Prostate gland (tissue), 2 donors: ENCODE results near the gene ARPIN.

ENCODE experiments used
- POLR2A ChIP-seq: fragments of 450-650 bp; IDR thresholded peaks from one replicate; pipeline ENCODE4 v1.6.1; 2016; ENCODE audit warnings: antibody characterized with exemption, mild to moderate bottlenecking
- POLR2AphosphoS5 ChIP-seq: sonication (generic); formaldehyde crosslinking; IDR thresholded peaks from one replicate; pipeline ENCODE4 v1.6.1; 2017; ENCODE audit warnings: antibody characterized with exemption
- TF ChIP-seq, protein P1 (sequence below), 4 experiments: fragments of 200-600 bp in 2 of 4; fragments of 450-650 bp in 2 of 4; sonication (generic) in 2 of 4; IDR thresholded peaks; 1 replicate in 3 of 4; 2 replicates in 1 of 4; pipeline ENCODE4 v1.5.1; 2016 to 2019; ENCODE audit warnings: antibody characterized with exemption in 4 of 4, mild to moderate bottlenecking in 2 of 4, moderate library complexity in 2 of 4

DNA sequence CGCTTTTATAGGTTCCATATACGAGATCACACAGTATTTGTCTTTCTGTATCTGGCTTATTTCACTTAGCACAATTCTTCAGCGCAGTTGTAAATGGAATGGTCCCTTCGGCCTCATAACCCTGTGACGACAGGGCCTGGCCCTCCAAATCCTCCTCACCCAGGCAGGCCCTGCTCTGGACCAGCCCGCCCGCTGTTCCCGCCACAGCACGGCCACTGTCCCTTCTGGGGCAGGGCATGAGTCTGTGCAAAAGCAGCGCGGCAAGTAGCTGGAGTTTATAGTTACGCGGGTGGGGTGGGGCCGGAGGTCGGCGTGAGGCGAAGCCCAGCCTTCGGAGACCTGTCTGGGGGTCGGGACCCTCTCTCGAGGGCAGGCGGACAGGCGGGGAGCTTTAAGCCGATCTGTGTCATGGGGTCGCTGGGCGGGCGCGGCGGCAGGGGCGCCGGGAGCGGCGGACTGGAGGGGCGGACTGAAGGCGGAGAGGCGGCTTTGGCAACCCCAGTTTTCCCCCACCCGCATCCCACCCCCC is 543 bp downstream of the ARPIN start:
- TF ChIP-seq, protein P1, sequence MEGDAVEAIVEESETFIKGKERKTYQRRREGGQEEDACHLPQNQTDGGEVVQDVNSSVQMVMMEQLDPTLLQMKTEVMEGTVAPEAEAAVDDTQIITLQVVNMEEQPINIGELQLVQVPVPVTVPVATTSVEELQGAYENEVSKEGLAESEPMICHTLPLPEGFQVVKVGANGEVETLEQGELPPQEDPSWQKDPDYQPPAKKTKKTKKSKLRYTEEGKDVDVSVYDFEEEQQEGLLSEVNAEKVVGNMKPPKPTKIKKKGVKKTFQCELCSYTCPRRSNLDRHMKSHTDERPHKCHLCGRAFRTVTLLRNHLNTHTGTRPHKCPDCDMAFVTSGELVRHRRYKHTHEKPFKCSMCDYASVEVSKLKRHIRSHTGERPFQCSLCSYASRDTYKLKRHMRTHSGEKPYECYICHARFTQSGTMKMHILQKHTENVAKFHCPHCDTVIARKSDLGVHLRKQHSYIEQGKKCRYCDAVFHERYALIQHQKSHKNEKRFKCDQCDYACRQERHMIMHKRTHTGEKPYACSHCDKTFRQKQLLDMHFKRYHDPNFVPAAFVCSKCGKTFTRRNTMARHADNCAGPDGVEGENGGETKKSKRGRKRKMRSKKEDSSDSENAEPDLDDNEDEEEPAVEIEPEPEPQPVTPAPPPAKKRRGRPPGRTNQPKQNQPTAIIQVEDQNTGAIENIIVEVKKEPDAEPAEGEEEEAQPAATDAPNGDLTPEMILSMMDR (IDR thresholded peaks at IDR 0.05), result no peak
- TF ChIP-seq POLR2A, result peak; percentile 41
- TF ChIP-seq POLR2AphosphoS5, result peak; percentile 35
